Suppressor macrophage treated with lipopolysaccharide for 4 hours (primary cell): ENCODE data around the gene MOG.

Experiments used
- DNase-seq: peaks from one replicate; pipeline ENCODE4 v3.0.0-alpha.2; 2020

Gene MOG

GRCh38 chr6:29656798-29657197 is at the start of gene MOG:
Gene MOG, plus strand, starts transcription at chr6:29657092. Its CDS starts 118 bp downstream, at chr6:29657210.
- DNase-seq, result no peak

GRCh38 chr6:29608131-29608530 is 48.8 kb upstream of the MOG start:
- no peak for DNase-seq

DNA sequence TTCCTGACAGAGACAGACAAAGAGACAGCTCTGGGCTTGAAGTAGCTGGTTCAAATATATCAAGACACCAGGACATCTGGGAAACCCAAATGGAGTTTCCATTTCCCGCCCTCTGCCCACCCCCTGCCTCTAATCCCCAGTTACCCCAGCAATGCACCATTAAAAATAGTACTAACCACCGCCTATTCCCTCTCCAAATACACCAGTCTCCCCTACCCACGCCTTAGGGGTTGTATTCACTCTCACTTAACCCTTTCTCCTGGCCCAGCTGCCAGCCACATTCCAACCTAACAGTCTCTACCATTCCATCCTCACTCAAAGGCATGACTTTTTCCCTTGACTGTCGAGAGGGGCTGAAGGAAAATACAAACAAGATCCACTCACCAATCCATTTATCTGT is 46.4 kb upstream of the MOG start:
- no peak for DNase-seq

GRCh38 chr6:29611426-29611825 is 45.5 kb upstream of the MOG start:
- no peak for DNase-seq

DNA sequence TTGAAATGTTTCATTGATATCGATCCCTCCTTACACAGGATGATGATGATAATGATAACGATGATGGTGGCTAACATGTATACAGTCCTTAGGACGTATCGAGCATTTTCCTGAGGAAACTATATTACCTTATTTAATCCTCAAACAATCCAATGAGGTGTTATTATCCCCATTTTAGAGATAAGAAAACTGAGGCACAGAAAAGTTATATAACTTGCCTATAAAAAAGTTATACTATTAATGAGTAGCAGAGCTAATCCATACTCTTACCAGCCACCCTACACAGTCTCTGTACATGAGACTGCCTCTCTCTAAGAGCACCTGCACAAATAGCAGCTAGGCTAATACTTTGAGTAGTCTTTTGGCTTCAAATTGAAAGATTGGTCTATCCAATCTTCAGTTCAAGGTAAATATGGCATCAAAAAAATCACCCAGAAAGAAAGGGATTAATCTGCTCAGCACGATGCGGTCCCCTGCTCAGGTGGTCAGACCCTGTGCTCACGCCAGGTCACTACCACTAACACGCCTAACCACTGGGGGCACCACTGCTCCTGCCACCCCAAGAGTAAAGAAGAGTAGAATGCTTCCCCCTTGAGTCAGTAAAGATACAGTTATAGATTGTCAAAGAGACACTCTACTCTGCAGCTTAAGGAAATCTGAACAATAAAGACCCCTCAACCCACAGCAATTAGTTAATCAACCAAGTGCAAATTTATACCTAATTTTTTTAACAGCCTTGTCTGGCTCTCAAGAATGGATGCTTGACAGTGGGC is 38.9 kb upstream of the MOG start:
- no peak for DNase-seq

GRCh38 chr6:29619578-29620160 is 37.2 kb upstream of the MOG start:
- peak; percentile 30 for DNase-seq

- DNase-seq, result no peak
Observed at GRCh38 chr6:29620630-29621029, 36.3 kb upstream of the MOG start.

DNA sequence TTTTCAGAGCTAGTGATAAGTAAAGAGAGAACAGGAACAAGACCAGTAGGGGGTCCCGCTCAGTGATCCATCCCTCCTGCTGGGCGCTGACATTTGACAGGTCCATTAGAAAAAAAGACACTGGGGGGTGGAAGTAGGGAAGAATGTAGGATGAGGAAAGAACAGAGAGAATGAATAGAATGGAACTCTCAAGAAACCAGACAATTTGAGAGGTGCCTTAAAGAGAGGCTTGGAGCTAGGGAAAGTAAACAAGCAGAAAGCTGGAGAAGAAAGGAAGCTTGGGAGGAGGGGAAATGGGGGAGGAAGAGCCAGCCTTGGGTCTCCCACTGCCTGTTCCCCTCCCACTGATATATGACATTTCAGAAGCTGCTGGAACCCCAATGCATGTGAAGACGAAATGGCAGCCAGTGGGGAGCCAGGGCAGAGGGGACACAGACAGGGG is 32.4 kb upstream of the MOG start:
- no peak for DNase-seq

DNA sequence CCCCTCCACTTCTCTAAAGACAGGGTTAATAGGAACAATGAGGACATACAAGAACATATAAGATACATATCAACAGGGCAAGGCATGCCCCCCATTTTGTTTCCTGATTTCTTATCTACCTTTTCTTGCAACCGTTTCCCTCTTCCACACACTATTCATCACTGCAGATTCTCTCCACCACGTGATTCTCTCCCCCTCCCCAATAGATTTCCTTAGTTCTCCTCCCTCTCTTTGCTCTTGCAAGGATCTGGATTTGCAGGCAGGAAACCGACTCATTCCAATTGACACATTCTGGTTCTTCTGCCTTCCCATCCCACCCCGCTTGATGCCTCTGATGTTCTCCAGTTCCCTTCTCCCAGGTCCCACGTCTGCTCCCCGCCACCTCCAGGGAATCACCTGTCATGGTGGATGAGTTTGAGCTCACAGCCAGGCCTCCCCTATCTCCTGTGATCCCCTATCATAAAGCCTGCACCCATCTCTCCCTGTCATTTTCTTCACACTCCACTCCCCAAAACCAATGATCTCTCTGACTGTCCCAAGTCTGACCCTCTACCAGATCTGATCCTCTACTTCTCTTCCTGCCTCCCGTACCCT is 31.5 kb upstream of the MOG start:
- DNase-seq, result no peak

DNA sequence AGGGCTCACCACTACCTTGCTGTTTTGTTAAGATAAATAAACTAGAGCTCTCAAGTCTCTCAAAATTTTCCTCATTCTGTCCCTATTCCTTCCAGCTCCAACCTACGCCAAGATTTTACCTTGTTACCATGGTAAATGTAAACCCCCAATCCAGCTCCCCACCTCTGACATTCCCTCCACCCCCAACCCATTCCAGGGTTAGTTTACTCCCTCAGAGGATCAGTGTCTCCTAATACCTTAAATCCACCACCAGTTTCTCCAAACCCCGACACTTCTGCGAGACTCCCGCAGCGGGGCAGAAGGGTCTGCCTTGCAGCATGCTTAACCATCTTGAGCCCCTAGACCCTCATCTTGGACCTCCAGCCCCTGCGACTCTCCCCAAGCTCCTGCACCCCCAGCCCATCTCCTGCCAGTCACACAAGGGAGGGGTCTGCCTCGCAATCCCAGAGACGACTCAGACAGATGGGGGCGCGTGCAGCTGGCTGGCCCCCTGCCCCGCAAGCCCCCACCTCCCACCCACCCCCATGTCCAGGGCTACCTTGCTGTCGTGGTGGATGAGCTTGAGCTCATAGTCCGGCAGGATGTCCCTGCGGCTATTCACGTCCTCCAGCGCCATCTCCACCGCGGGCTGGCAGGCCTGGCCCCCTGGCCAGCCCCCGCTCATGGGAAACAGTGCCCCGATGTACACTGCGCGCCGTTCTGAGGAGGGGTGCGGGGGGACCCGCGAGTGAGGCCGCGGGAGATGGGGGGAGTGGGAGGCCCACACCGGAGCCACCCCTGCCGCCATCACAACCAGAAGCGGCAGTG is 29.7 kb upstream of the MOG start:
- DNase-seq, result no peak

- DNase-seq, result peak; percentile 42
Observed at GRCh38 chr6:29627755-29628418, 29.0 kb upstream of the MOG start.

DNA sequence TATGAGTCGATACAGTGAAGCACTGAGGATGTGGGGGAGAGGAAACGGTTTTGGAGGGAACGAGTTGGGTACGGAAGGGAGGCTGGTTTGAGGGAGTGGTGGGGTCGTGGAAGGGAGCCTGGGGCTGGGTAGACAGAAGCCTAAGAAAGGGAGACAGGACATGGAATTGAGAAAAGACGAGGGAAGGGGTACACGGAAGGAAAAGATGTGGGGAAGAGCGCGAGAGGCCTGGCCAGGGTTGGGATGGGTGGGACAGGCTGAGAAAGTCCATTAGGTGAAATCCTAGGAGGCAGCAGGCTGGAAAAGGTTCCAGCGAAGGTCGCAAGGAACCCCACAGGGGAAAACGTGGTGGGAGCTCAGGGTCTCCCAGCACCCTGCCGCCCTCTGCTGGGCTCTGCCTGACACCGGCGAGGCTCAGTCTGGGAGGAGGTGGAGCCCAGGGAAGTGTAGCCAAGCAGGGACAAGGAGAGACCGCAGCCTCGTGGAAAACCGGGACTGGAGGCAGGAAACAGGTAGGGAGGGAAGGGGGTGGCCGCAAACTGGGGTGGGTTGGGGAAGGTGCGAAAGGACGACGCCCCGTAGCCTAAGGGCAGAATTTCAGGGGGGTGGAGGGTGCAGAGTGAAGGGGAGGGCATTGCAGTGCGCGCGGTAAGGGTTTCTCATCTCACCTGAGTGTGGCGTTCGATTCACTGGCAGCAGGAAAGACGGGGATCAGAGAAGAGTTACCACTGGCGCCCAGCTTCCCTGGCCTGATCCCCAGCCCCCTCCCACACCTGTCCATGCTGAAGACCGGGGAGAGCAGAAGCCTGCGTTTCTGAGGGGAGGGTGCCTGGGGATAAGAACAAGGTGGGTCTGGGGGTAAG is 28.2 kb upstream of the MOG start:
- peak; percentile 53 for DNase-seq

GRCh38 chr6:29629571-29629970 is 27.3 kb upstream of the MOG start:
- no peak for DNase-seq

DNA sequence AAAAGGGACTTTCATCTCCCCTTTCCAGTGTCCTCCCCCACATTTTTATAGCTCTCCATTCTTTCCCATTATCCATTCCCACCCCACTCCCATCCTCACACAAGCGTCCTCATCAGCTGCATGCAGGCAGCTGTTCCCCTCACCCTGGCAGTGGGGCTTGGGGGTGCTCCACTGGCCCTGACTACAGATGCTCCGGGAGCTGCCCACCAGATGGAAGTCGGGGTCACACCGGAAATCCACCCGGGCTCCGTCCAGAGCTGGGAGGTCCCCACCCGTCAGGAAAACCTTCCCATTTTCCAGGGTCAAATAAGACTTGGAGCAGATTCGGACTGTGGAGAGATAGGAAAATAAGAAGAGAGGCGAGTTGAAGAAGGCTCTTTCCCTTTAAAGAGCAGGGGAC is 26.6 kb upstream of the MOG start:
- no peak for DNase-seq

DNA sequence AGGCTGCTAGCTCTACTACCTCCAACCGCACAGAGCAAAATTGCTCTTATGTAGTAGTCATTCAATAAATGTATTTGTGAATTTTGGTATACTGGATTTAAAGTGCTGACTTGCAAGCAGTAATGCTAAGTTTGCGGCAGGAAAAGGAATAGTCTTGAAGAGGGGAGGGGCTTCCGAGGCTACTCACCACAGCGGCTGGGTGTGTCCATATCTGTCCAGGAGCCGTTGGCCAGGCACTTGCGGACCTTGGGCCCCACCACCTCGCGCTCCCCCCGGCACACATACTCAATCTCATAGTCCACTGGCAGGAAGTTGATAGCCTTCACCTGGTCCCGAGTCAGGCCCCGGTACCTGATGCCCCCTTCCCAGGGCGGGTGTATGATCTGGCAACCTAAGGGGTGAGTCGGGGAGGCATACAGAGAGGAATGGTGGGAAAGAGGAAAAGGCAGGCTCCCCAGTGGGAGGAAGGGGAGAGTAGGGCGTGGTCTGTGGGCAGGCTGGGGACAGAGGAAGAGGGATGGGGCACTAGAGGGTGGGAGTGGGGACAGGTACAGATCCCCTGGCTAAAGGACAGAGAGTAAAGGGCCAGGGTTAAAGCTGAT is 25.6 kb upstream of the MOG start:
- no peak for DNase-seq

GRCh38 chr6:29631860-29632731 is 24.8 kb upstream of the MOG start:
- DNase-seq, result no peak

GRCh38 chr6:29632789-29633533 is 23.9 kb upstream of the MOG start, which contains the start of gene GABBR1:
Gene GABBR1, minus strand, starts transcription at chr6:29633183. Its CDS starts 798 bp downstream, at chr6:29632385.
- peak; percentile 80 for DNase-seq

DNA sequence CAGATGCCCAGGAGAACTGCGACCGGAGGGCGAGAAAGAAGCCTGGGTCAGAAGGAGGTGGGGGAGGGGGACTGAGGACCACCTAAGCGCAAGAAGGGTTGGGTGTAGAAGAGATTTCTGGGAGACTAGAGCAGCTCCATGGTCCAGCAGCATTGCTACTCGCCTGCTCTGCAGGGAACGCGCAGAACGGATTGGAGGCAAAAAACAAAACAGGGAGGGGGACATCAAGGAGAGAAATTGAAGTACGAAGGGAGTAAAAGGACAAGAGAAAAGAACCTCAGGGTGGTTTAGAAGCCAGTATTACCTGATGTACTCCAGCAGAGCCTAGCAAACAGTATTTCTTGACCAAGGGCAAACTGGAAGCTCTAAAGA is 23.4 kb upstream of the MOG start:
- DNase-seq, result no peak

GRCh38 chr6:29637247-29637646 is 19.6 kb upstream of the MOG start:
- no peak for DNase-seq
